Measurements from ENCODE around the gene CDKN1C.

DNA sequence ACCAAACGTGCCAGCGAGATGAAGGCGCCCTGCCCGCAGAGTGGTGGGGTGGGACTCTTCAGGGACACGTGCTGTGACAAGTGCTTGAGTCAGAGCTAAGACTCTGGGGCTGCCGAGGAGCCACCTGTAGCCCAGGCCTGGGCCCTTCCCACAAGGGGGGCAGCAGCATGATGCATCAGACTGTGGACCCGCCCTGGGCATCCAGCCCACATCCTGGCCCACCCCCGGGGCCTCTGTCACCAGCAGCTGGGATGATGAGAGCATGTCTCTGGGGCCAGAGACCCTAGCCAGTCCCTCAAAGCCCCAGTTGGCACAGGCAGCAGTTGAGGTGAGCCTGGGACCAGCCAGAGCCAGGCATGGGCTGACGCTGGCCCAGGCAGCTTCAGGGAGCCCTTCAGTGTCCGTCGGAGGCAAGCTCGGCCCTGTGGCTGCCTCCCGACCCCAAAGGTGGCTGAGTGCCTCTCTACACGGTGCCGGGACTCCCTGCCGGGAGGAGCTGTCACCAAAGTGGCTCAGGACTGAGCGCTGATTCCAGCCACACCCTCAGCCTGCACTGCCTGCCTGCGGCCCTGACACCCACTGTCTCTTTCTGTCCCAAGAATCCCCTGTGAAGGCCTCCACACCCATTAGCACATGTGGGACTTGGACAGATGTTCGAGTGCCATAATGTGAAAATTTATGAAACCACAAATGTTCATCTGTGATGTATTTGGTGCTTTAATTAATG lies 41.3 kb downstream of the CDKN1C start:
- TF ChIP-seq POLR2A (IDR thresholded peaks at IDR 0.05) = no peak
- TF ChIP-seq, protein P1, sequence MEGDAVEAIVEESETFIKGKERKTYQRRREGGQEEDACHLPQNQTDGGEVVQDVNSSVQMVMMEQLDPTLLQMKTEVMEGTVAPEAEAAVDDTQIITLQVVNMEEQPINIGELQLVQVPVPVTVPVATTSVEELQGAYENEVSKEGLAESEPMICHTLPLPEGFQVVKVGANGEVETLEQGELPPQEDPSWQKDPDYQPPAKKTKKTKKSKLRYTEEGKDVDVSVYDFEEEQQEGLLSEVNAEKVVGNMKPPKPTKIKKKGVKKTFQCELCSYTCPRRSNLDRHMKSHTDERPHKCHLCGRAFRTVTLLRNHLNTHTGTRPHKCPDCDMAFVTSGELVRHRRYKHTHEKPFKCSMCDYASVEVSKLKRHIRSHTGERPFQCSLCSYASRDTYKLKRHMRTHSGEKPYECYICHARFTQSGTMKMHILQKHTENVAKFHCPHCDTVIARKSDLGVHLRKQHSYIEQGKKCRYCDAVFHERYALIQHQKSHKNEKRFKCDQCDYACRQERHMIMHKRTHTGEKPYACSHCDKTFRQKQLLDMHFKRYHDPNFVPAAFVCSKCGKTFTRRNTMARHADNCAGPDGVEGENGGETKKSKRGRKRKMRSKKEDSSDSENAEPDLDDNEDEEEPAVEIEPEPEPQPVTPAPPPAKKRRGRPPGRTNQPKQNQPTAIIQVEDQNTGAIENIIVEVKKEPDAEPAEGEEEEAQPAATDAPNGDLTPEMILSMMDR (IDR thresholded peaks at IDR 0.05) = no peak
- no peak for TF ChIP-seq POLR2AphosphoS5 (IDR thresholded peaks at IDR 0.05)
